ENCODE results near the gene FGFBP1. TPM values are rescaled to one million over a fixed set of nuclear protein-coding genes. Genes with fewer than 3 reads are reported as not detected.

Gene FGFBP1
- total RNA-seq, 1 donor from 2014 or later: 1.2 TPM

GRCh38 chr4:15912236-15912635 is 26.3 kb downstream of the FGFBP1 start:
- no peaks in the 10 kb centered on the region for H3K9me3 ChIP-seq
- no peak for TF ChIP-seq CTCF (IDR thresholded peaks at IDR 0.05)
- H3K27me3 ChIP-seq (ENCODE audit: low read depth): no peaks in the 10 kb centered on the region
- no peak overlapping the region for H3K4me3 ChIP-seq
- H3K36me3 ChIP-seq: no peaks in the 10 kb centered on the region
- intact Hi-C loops (cut with DNase I): no loop called here
- no peak overlapping the region for H3K27ac ChIP-seq
- DNase-seq (no peak), ATAC-seq (no peak)
- H3K4me1 ChIP-seq: no peaks in the 10 kb centered on the region

- Histone ChIP-seq H3K9me3 (no peaks in the 10 kb centered on the region), H3K36me3 (no peaks in the 10 kb centered on the region), H3K4me3 (no peak overlapping the region), H3K27me3 (ENCODE audit: low read depth) (no peaks in the 10 kb centered on the region), H3K4me1 (no peaks in the 10 kb centered on the region), H3K27ac (no peak overlapping the region)
- no peak for ATAC-seq
- intact Hi-C loops (cut with DNase I): no loop called here
- TF ChIP-seq CTCF (IDR thresholded peaks at IDR 0.05): no peak
- no peak for DNase-seq
Measured at GRCh38 chr4:15910155-15910940, 28.2 kb downstream of the FGFBP1 start.

GRCh38 chr4:15907430-15907829 is 31.1 kb downstream of the FGFBP1 start:
- TF ChIP-seq CTCF (IDR thresholded peaks at IDR 0.05): no peak
- no peak overlapping the region for H3K27ac ChIP-seq
- no peaks in the 10 kb centered on the region for H3K4me1 ChIP-seq
- no peak overlapping the region for H3K4me3 ChIP-seq
- ATAC-seq: no peak
- H3K9me3 ChIP-seq: no peaks in the 10 kb centered on the region
- intact Hi-C loops (cut with DNase I): no loop called here
- DNase-seq: no peak
- no peaks in the 10 kb centered on the region for H3K36me3 ChIP-seq
- no peaks in the 10 kb centered on the region for H3K27me3 ChIP-seq (ENCODE audit: low read depth)

- intact Hi-C loops (cut with DNase I): no loop called here
- peak overlapping the region; percentile 60 for H3K27ac ChIP-seq
- no peaks in the 10 kb centered on the region for H3K36me3 ChIP-seq
- H3K9me3 ChIP-seq: no peaks in the 10 kb centered on the region
- DNase-seq: peak; percentile 84
- H3K4me1 ChIP-seq: no peaks in the 10 kb centered on the region
- H3K27me3 ChIP-seq (ENCODE audit: low read depth): no peaks in the 10 kb centered on the region
- TF ChIP-seq CTCF (IDR thresholded peaks at IDR 0.05): no peak
- peak; percentile 94 to 96 for ATAC-seq
- no peak overlapping the region for H3K4me3 ChIP-seq
Measured at GRCh38 chr4:15906020-15906443, 32.5 kb downstream of the FGFBP1 start.

GRCh38 chr4:15902746-15903145 is 35.8 kb downstream of the FGFBP1 start:
- intact Hi-C loops (cut with DNase I): no loop called here
- no peaks in the 10 kb centered on the region for H3K4me1 ChIP-seq
- no peak for TF ChIP-seq CTCF (IDR thresholded peaks at IDR 0.05)
- no peak overlapping the region for H3K27ac ChIP-seq
- H3K27me3 ChIP-seq (ENCODE audit: low read depth): no peaks in the 10 kb centered on the region
- ATAC-seq: peak; percentile 4 to 14
- H3K4me3 ChIP-seq: no peak overlapping the region
- DNase-seq: no peak
- H3K9me3 ChIP-seq: no peaks in the 10 kb centered on the region
- H3K36me3 ChIP-seq: no peaks in the 10 kb centered on the region

All from lower lobe of right lung (tissue), 2 donors.